Endothelial cell (in vitro differentiated cells): Measurements from ENCODE around the gene TCTA. TPM values are rescaled to one million over a fixed set of nuclear protein-coding genes. Genes with fewer than 3 reads are reported as not detected.

ENCODE experiments used
- DNase-seq: peaks from one replicate; pipeline ENCODE4 v3.0.0; 2021; ENCODE audit warnings: low spot score
- H3K27ac Mint-ChIP-seq: one replicate; pipeline ENCODE4 v1.8.0; 2021; ENCODE audit warnings: mixed read lengths, inconsistent platforms; ENCODE audit not compliant: unreplicated experiment
- H3K27me3 Mint-ChIP-seq: one replicate; pipeline ENCODE4 v1.8.0; 2021; ENCODE audit warnings: mild to moderate bottlenecking, moderate library complexity, mixed read lengths, inconsistent platforms; ENCODE audit not compliant: unreplicated experiment
- H3K36me3 Mint-ChIP-seq: one replicate; pipeline ENCODE4 v1.8.0; 2021; ENCODE audit warnings: mild to moderate bottlenecking, low read depth, mixed read lengths, inconsistent platforms; ENCODE audit not compliant: unreplicated experiment
- H3K4me1 Mint-ChIP-seq: one replicate; pipeline ENCODE4 v1.8.0; 2021; ENCODE audit warnings: mild to moderate bottlenecking, mixed read lengths, inconsistent platforms; ENCODE audit not compliant: unreplicated experiment
- H3K4me3 Mint-ChIP-seq: one replicate; pipeline ENCODE4 v1.8.0; 2021; ENCODE audit warnings: mild to moderate bottlenecking, mixed read lengths, inconsistent platforms; ENCODE audit not compliant: unreplicated experiment
- H3K9me3 Mint-ChIP-seq: one replicate; pipeline ENCODE4 v1.8.0; 2021; ENCODE audit warnings: mixed read lengths, inconsistent platforms; ENCODE audit not compliant: unreplicated experiment
- CTCF ChIP-seq: fragments of 200-600 bp; sonication (generic); IDR thresholded peaks from one replicate; pipeline ENCODE4 v1.5.0; 2021; ENCODE audit warnings: antibody characterized with exemption; ENCODE audit not compliant: unreplicated experiment
- total RNA-seq: library from RNA; stranded (reverse); fragmentation: NEBNext Ultra II Directional; extraction: Animal tissue kit (Norgen Biotek cat#: 25700); gene quantifications from one replicate; pipeline ENCODE4 v1.2.1, GENCODE V29; 2021; ENCODE audit not compliant: unreplicated experiment

Gene TCTA
- total RNA-seq, 1 donor from 2014 or later = 17.3 TPM

GRCh38 chr3:49377483-49377882 is 34.7 kb upstream of the TCTA start:
- Mint-ChIP-seq H3K9me3 (no peaks in the 10 kb centered on the region), H3K4me3 (no peak overlapping the region), H3K27me3 (peaks cover 7% of the 10 kb centered on the region), H3K36me3 (peaks cover 10% of the 10 kb centered on the region), H3K27ac (no peak overlapping the region), H3K4me1 (peaks cover 6% of the 10 kb centered on the region)
- DNase-seq = no peak
- no peak for TF ChIP-seq CTCF

GRCh38 chr3:49378249-49378895 is 33.9 kb upstream of the TCTA start:
- no peak for DNase-seq
- Mint-ChIP-seq H3K36me3 (peaks cover 6% of the 10 kb centered on the region), H3K4me1 (peaks cover 7% of the 10 kb centered on the region), H3K27ac (no peak overlapping the region), H3K27me3 (peaks cover 7% of the 10 kb centered on the region), H3K4me3 (no peak overlapping the region), H3K9me3 (no peaks in the 10 kb centered on the region)
- no peak for TF ChIP-seq CTCF

- TF ChIP-seq CTCF = no peak
- H3K27ac Mint-ChIP-seq = peak overlapping the region; percentile 49
- peaks cover 5% of the 10 kb centered on the region for H3K36me3 Mint-ChIP-seq
- H3K4me1 Mint-ChIP-seq = peaks cover 20% of the 10 kb centered on the region
- H3K4me3 Mint-ChIP-seq = no peak overlapping the region
- no peak for DNase-seq
- H3K9me3 Mint-ChIP-seq = no peaks in the 10 kb centered on the region
- peaks cover 1% of the 10 kb centered on the region for H3K27me3 Mint-ChIP-seq
Observed at GRCh38 chr3:49383387-49383786, 28.8 kb upstream of the TCTA start.

- no peaks in the 10 kb centered on the region for H3K9me3 Mint-ChIP-seq
- no peak overlapping the region for H3K4me3 Mint-ChIP-seq
- no peak for TF ChIP-seq CTCF
- no peak overlapping the region for H3K27ac Mint-ChIP-seq
- H3K4me1 Mint-ChIP-seq = peaks cover 14% of the 10 kb centered on the region
- peaks cover 4% of the 10 kb centered on the region for H3K36me3 Mint-ChIP-seq
- no peaks in the 10 kb centered on the region for H3K27me3 Mint-ChIP-seq
- no peak for DNase-seq
Observed at GRCh38 chr3:49385617-49386016, 26.6 kb upstream of the TCTA start.

- peaks cover 14% of the 10 kb centered on the region for H3K4me1 Mint-ChIP-seq
- no peak for DNase-seq
- H3K27me3 Mint-ChIP-seq = no peaks in the 10 kb centered on the region
- peaks cover 4% of the 10 kb centered on the region for H3K36me3 Mint-ChIP-seq
- no peak for TF ChIP-seq CTCF
- H3K9me3 Mint-ChIP-seq = no peaks in the 10 kb centered on the region
- no peak overlapping the region for H3K27ac Mint-ChIP-seq
- no peak overlapping the region for H3K4me3 Mint-ChIP-seq
Observed at GRCh38 chr3:49386056-49386756, 26.0 kb upstream of the TCTA start.
